Endothelial cell of umbilical vein (primary cell): ENCODE results near the gene CRB1. TPM values are rescaled to one million over a fixed set of nuclear protein-coding genes. Genes with fewer than 3 reads are reported as not detected.

Experiments
- BruUV-seq: library from RNA; stranded (reverse); fragments of 400-500 nt; replicated peaks from 2 replicates; lab custom pipeline; 2021; lab: Mats Ljungman, UMichigan
- CTCF ChIA-PET: fragments of 300-600, 350-600 bp; sonication (Branson Sonifier 250); formaldehyde crosslinking; loops from one replicate; lab custom pipeline; 2021; ENCODE audit warnings: antibody characterized with exemption, inconsistent platforms; lab: Charles Lee
- POLR2A ChIA-PET: fragments of 300-600, 350-600 bp; sonication (Branson Sonifier 250); formaldehyde crosslinking; loops from one replicate; lab custom pipeline; 2021; ENCODE audit warnings: antibody characterized with exemption, inconsistent platforms; lab: Charles Lee
- DNase-seq: peaks from one replicate; pipeline ENCODE4 v3.0.0-alpha.2; 2011; ENCODE audit warnings: low read depth, low spot score
- FAIRE-seq: peaks from 2 replicates; lab custom pipeline; 2011; peaks lifted over from hg19 to GRCh38; lab: Jason Lieb, UNC
- H2AFZ ChIP-seq: 2 replicates; pipeline ENCODE4 v1.6.0; 2012; ENCODE audit warnings: low read depth, low read length, control low read depth, inconsistent platforms
- H3K27ac ChIP-seq: 2 replicates; pipeline ENCODE4 v1.5.1; 2011; ENCODE audit warnings: low read depth, mild to moderate bottlenecking, control low read depth, low read length, moderate library complexity; ENCODE audit not compliant: insufficient read depth
- H3K27me3 ChIP-seq, 2 experiments: 2 replicates each; pipeline versions ENCODE4 v1.6.0 to v1.6.1; 2011; ENCODE audit warnings: low read length in 2 of 2, mixed read lengths in 1 of 2; ENCODE audit not compliant: control insufficient read depth in 2 of 2, insufficient read depth in 2 of 2
- H3K36me3 ChIP-seq, 2 experiments: 2 replicates in 1 of 2; 3 replicates in 1 of 2; pipeline ENCODE4 v1.5.1; 2011; ENCODE audit warnings: low read length in 2 of 2, mild to moderate bottlenecking in 1 of 2, moderate library complexity in 1 of 2; ENCODE audit not compliant: control insufficient read depth in 2 of 2, insufficient read depth in 2 of 2; ENCODE audit errors: extremely low read depth in 1 of 2
- H3K4me1 ChIP-seq: 3 replicates; pipeline ENCODE4 v1.5.1; 2011; ENCODE audit warnings: mild to moderate bottlenecking, low read length; ENCODE audit not compliant: control insufficient read depth, insufficient read depth; ENCODE audit errors: extremely low read depth
- H3K4me2 ChIP-seq: 2 replicates; pipeline ENCODE4 v1.6.1; 2011; ENCODE audit warnings: low read length, control low read depth, mixed read lengths; ENCODE audit not compliant: insufficient read depth
- H3K4me3 ChIP-seq, 3 experiments: fragments of 200-600 bp in 1 of 3; sonication (generic), shearing (Covaris generic) in 1 of 3; replicated peaks in 1 of 3; 2 replicates each; pipeline ENCODE4 v1.5.1; 2011 to 2016; ENCODE audit warnings: control low read depth in 3 of 3, low read length in 3 of 3, mild to moderate bottlenecking in 2 of 3, inconsistent platforms in 1 of 3, low read depth in 1 of 3, moderate library complexity in 1 of 3; ENCODE audit not compliant: insufficient read depth in 1 of 3
- H3K79me2 ChIP-seq: 2 replicates; pipeline ENCODE4 v1.6.0; 2012; ENCODE audit warnings: low read length, inconsistent platforms; ENCODE audit not compliant: control insufficient read depth, insufficient read depth
- H3K9ac ChIP-seq: replicated peaks from 2 replicates; pipeline ENCODE3; 2011; ENCODE audit warnings: low read length, control low read depth; ENCODE audit not compliant: insufficient read depth; ENCODE audit errors: extremely low read depth
- H3K9me1 ChIP-seq: replicated peaks from 3 replicates; pipeline ENCODE4 v1.6.0; 2011; ENCODE audit warnings: mild to moderate bottlenecking, low read length; ENCODE audit not compliant: control insufficient read depth, insufficient read depth; ENCODE audit errors: extremely low read depth
- H3K9me3 ChIP-seq: replicated peaks from 2 replicates; pipeline ENCODE4 v1.5.1; 2012; ENCODE audit warnings: low read length, inconsistent platforms; ENCODE audit not compliant: control insufficient read depth, insufficient read depth
- H4K20me1 ChIP-seq: replicated peaks from 2 replicates; pipeline ENCODE3; 2011; ENCODE audit warnings: mild to moderate bottlenecking, low read length; ENCODE audit not compliant: control insufficient read depth, insufficient read depth; ENCODE audit errors: extremely low read depth
- FOS ChIP-seq: IDR thresholded peaks from 2 replicates; pipeline ENCODE4 v1.6.1; 2011; ENCODE audit warnings: mild to moderate bottlenecking, low read length, moderate library complexity, borderline replicate concordance; ENCODE audit not compliant: insufficient read depth
- GATA2 ChIP-seq: IDR thresholded peaks from 2 replicates; pipeline ENCODE4 v1.7.0; 2011; ENCODE audit warnings: low read depth, mild to moderate bottlenecking, moderate library complexity, mixed read lengths, low read length; ENCODE audit not compliant: insufficient read length, insufficient read depth
- JUN ChIP-seq: IDR thresholded peaks from 2 replicates; pipeline ENCODE4 v1.6.1; 2011; ENCODE audit warnings: borderline replicate concordance, low read depth; ENCODE audit not compliant: insufficient read length, insufficient read depth
- MYC ChIP-seq: IDR thresholded peaks from one replicate; pipeline ENCODE4 v1.6.1; 2011; ENCODE audit warnings: mild to moderate bottlenecking, low read depth, low read length
- POLR2A ChIP-seq: IDR thresholded peaks from 2 replicates; pipeline ENCODE4 v1.6.1; 2012; ENCODE audit warnings: low read depth, mild to moderate bottlenecking, control low read depth, low read length
- dilution Hi-C: fragments of 300-500 bp; cut with MboI; formaldehyde crosslinking; loops from one replicate; pipeline ENCODE4 v1.15.0; 2019; ENCODE audit warnings: low sequenced_read_pairs; ENCODE audit not compliant: extremely low pct_ligation_motif_present
- intact Hi-C: fragments of 100-400 bp; cut with micrococcal nuclease; formaldehyde crosslinking; loops from one replicate; pipeline ENCODE4 v1.10.0; 2022
- polyA plus RNA-seq, 4 experiments: library from polyadenylated mRNA; depleted of rRNA in 3 of 4; stranded (reverse) in 3 of 4; unstranded in 1 of 4; fragments of >200 nt; gene quantifications; 2 replicates each; pipeline versions ENCODE4 v1.2.1 to v1.2.3, GENCODE V29; 2011 to 2012; ENCODE audit warnings: missing spikeins in 1 of 4
- total RNA-seq: library from RNA; stranded (reverse); gene quantifications from 2 replicates; pipeline ENCODE4 v1.2.3, GENCODE V29; 2021
- TF ChIP-seq, protein P1 (sequence below): IDR thresholded peaks from 2 replicates; pipeline ENCODE4 v1.6.1; 2011; ENCODE audit not compliant: insufficient read depth, insufficient read length
- TF ChIP-seq, protein P2 (sequence below), 2 donors: IDR thresholded peaks; 1 replicate in 1 of 2; 2 replicates in 1 of 2; pipeline ENCODE4 v1.5.1; 2011; ENCODE audit warnings: low read length in 2 of 2, mild to moderate bottlenecking in 2 of 2, moderate library complexity in 2 of 2, control low read depth in 1 of 2, inconsistent platforms in 1 of 2, low read depth in 1 of 2; ENCODE audit not compliant: insufficient read depth in 1 of 2; ENCODE audit errors: extremely low read depth in 1 of 2

Gene CRB1
- total and polyA plus RNA-seq, 2 donors (not counting 3 experiments of a cell fraction or from before 2014, with no cell fraction given) = not detected

DNA sequence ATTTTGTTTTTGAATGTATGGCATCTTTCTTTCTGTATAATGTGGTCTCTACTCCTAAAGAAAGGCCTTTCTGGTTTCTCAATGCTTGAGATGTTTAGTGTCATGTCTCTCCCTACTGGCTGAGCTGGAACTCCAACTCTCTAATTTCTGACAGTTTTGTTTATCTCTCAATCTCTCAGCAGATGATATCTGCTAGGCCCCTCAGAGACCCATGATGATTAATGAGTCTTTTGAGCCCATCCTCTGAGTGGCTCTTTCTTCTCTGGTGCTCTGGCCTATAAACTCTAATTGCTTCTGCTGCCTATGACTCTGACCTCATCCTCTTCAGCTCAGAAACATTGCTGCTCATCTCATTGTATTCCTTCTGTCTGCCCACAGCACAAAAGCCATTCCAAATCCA lies 46.6 kb downstream of the CRB1 start:
- ChIA-PET POLR2A (no interaction called here), CTCF (no interaction called here)
- Histone ChIP-seq H3K4me3 (no peak overlapping the region), H3K79me2 (no peaks in the 10 kb centered on the region), H3K27ac (no peak overlapping the region), H3K4me1 (no peaks in the 10 kb centered on the region), H3K36me3 (no peaks in the 10 kb centered on the region), H2AFZ (no peak overlapping the region), H3K4me2 (no peak overlapping the region), H3K9me1 (no peaks in the 10 kb centered on the region), H4K20me1 (no peaks in the 10 kb centered on the region), H3K9ac (no peak overlapping the region), H3K9me3 (no peaks in the 10 kb centered on the region), H3K27me3 (no peaks in the 10 kb centered on the region)
- no peak for FAIRE-seq
- no peak for TF ChIP-seq POLR2A
- TF ChIP-seq, protein P1, sequence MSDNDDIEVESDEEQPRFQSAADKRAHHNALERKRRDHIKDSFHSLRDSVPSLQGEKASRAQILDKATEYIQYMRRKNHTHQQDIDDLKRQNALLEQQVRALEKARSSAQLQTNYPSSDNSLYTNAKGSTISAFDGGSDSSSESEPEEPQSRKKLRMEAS = no peak
- no peak for TF ChIP-seq FOS
- TF ChIP-seq JUN = no peak
- TF ChIP-seq, protein P2, sequence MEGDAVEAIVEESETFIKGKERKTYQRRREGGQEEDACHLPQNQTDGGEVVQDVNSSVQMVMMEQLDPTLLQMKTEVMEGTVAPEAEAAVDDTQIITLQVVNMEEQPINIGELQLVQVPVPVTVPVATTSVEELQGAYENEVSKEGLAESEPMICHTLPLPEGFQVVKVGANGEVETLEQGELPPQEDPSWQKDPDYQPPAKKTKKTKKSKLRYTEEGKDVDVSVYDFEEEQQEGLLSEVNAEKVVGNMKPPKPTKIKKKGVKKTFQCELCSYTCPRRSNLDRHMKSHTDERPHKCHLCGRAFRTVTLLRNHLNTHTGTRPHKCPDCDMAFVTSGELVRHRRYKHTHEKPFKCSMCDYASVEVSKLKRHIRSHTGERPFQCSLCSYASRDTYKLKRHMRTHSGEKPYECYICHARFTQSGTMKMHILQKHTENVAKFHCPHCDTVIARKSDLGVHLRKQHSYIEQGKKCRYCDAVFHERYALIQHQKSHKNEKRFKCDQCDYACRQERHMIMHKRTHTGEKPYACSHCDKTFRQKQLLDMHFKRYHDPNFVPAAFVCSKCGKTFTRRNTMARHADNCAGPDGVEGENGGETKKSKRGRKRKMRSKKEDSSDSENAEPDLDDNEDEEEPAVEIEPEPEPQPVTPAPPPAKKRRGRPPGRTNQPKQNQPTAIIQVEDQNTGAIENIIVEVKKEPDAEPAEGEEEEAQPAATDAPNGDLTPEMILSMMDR (IDR thresholded peaks at IDR 0.05; ENCODE audit: extremely low read depth in 1 of 2, insufficient read depth in 1 of 2, low read depth in 1 of 2, low read length in 2 of 2) = no peak
- TF ChIP-seq MYC = no peak
- no peak for TF ChIP-seq GATA2
- dilution Hi-C loops (no loop called here), intact Hi-C loops (no loop called here)
- DNase-seq = no peak
- BruUV-seq = no TSS peak
